HepG2 (cell line): ENCODE results near the gene CHST13. TPM values are rescaled to one million over a fixed set of nuclear protein-coding genes. Genes with fewer than 3 reads are reported as not detected.
A peak's percentile ranks its signal among the peaks of the same experiment; 100 is the strongest.

Experiments
- ATAC-seq: fragments of 200-7000 bp; cut with Tn5 transposase; 3 replicates; pipeline ENCODE4 v1.9.1; 2020; ENCODE audit warnings: mild to moderate bottlenecking, moderate library complexity
- BruUV-seq: library from RNA; stranded (reverse); fragments of 400-500 nt; replicated peaks from 2 replicates; lab custom pipeline; 2021; lab: Mats Ljungman, UMichigan
- CTCF ChIA-PET: fragments of 300-600 bp; formaldehyde crosslinking; extraction: SDS; loops from one replicate; lab custom pipeline; 2021; ENCODE audit warnings: low total read pairs, inconsistent platforms, low intra/inter-chr PET ratio; lab: Yijun Ruan, JAX
- POLR2A ChIA-PET: fragments of 350-600 bp; sonication (Branson Sonifier 250); formaldehyde crosslinking; loops from one replicate; lab custom pipeline; 2020; ENCODE audit warnings: antibody characterized with exemption, inconsistent platforms; lab: Yijun Ruan, JAX
- DNase-seq: peaks from one replicate; pipeline ENCODE4 v3.0.0-alpha.2; 2015; ENCODE audit warnings: low spot score
- FAIRE-seq: peaks from 3 replicates; lab custom pipeline; 2011; peaks lifted over from hg19 to GRCh38; lab: Jason Lieb, UNC
- H2AFZ ChIP-seq: one replicate; pipeline ENCODE4 v1.6.1; 2011; ENCODE audit warnings: low read length, inconsistent platforms
- H3K27ac ChIP-seq: fragments of 300-600 bp; 3 replicates; pipeline ENCODE4 v1.8.0; 2011; ENCODE audit warnings: mixed run types, mild to moderate bottlenecking, mixed read lengths, low read length, inconsistent platforms; ENCODE audit not compliant: insufficient read depth; ENCODE audit errors: extremely low read length
- H3K27me3 ChIP-seq, 2 experiments: fragments of 200-600 bp in 1 of 2; 2 replicates in 1 of 2; 3 replicates in 1 of 2; pipeline versions ENCODE4 v1.6.0 to v1.8.0; 2011; ENCODE audit warnings: low read length in 2 of 2, mild to moderate bottlenecking in 2 of 2, moderate library complexity in 2 of 2, inconsistent platforms in 1 of 2; ENCODE audit not compliant: insufficient read depth in 2 of 2, control insufficient read depth in 1 of 2
- H3K36me3 ChIP-seq, 2 experiments: fragments of 200-600 bp in 1 of 2; replicated peaks in 1 of 2; 2 replicates in 1 of 2; 3 replicates in 1 of 2; pipeline versions ENCODE4 v1.5.1 to v1.8.0; 2011; ENCODE audit warnings: low read length in 2 of 2, inconsistent platforms in 1 of 2; ENCODE audit not compliant: insufficient read depth in 2 of 2, control insufficient read depth in 1 of 2
- H3K4me1 ChIP-seq: 2 replicates; pipeline ENCODE4 v1.5.1; 2012; ENCODE audit warnings: low read length, inconsistent platforms; ENCODE audit not compliant: insufficient read depth
- H3K4me2 ChIP-seq: 2 replicates; pipeline ENCODE4 v1.6.0; 2011; ENCODE audit warnings: low read depth, low read length, inconsistent platforms
- H3K4me3 ChIP-seq, 3 experiments: fragments of 200-600 bp in 1 of 3; sonication (generic), shearing (Covaris generic) in 1 of 3; replicated peaks in 1 of 3; 2 replicates each; pipeline ENCODE4 v1.5.1; 2011 to 2016; ENCODE audit warnings: low read length in 3 of 3, inconsistent platforms in 2 of 3, low read depth in 2 of 3, mild to moderate bottlenecking in 2 of 3, control low read depth in 1 of 3, mixed read lengths in 1 of 3; ENCODE audit not compliant: insufficient read depth in 1 of 3
- H3K79me2 ChIP-seq: one replicate; pipeline ENCODE4 v1.6.1; 2011; ENCODE audit warnings: low read length, inconsistent platforms; ENCODE audit not compliant: insufficient read depth
- H3K9ac ChIP-seq: 2 replicates; pipeline ENCODE4 v1.6.0; 2011; ENCODE audit warnings: mild to moderate bottlenecking, low read depth, low read length, inconsistent platforms; ENCODE audit not compliant: insufficient read depth
- H3K9me3 ChIP-seq: 2 replicates; pipeline ENCODE4 v1.5.1; 2012; ENCODE audit warnings: mild to moderate bottlenecking, low read length
- H4K20me1 ChIP-seq: 2 replicates; pipeline ENCODE4 v1.6.0; 2011; ENCODE audit warnings: inconsistent platforms, mild to moderate bottlenecking, low read length, moderate library complexity; ENCODE audit not compliant: insufficient read depth
- AKAP8 ChIP-seq: sonication (generic); formaldehyde crosslinking; IDR thresholded peaks from 2 replicates; pipeline ENCODE4 v1.5.1; 2020; ENCODE audit warnings: mild to moderate bottlenecking, missing genetic modification reagents
- EP300 ChIP-seq, 3 experiments: sonication (generic) in 1 of 3; formaldehyde crosslinking in 1 of 3; IDR thresholded peaks; 2 replicates each; pipeline versions ENCODE4 v1.5.1 to v1.6.1; 2011 to 2020; ENCODE audit warnings: low read depth in 2 of 3, low read length in 2 of 3, borderline replicate concordance in 1 of 3, improper control_type of control experiment in 1 of 3, mild to moderate bottlenecking in 1 of 3, missing genetic modification reagents in 1 of 3, moderate library complexity in 1 of 3
- KAT7 ChIP-seq: IDR thresholded peaks from 2 replicates; pipeline ENCODE4 v1.6.1; 2018; ENCODE audit warnings: borderline replicate concordance, missing compliant biosample characterization
- ZFP91 ChIP-seq: sonication (generic); formaldehyde crosslinking; IDR thresholded peaks from 2 replicates; pipeline ENCODE4 v1.9.0; 2022; ENCODE audit warnings: missing genetic modification reagents, mild to moderate bottlenecking, borderline replicate concordance
- ZMYM4 ChIP-seq: sonication (generic); formaldehyde crosslinking; IDR thresholded peaks from 2 replicates; pipeline ENCODE4 v1.8.1; 2023; ENCODE audit warnings: mild to moderate bottlenecking, missing genetic modification reagents
- ZNF263 ChIP-seq: sonication (generic); formaldehyde crosslinking; IDR thresholded peaks from 2 replicates; pipeline ENCODE4 v1.4.0; 2020; ENCODE audit warnings: missing genetic modification reagents
- ZNF687 ChIP-seq: sonication (generic); formaldehyde crosslinking; IDR thresholded peaks from 2 replicates; pipeline ENCODE4 v1.5.1; 2020; ENCODE audit warnings: mild to moderate bottlenecking, missing genetic modification reagents, moderate library complexity
- WGBS: methylation state at CpG from one replicate; pipeline ENCODE4 v1.1.6; 2017; ENCODE audit warnings: low lambda C conversion rate; 5-methylcytosine and 5-hydroxymethylcytosine counted together
- in situ Hi-C: cut with HindIII; loops from 2 replicates; pipeline ENCODE4 v1.10.0; 2017; ENCODE audit warnings: low pct_unique_long_range_greater_than_20kb; ENCODE audit not compliant: extremely low pct_ligation_motif_present
- intact Hi-C: fragments of 100-400 bp; cut with micrococcal nuclease; formaldehyde crosslinking; loops from one replicate; pipeline ENCODE4 v1.10.0; 2022; ENCODE audit not compliant: unreplicated experiment
- polyA plus RNA-seq, 8 experiments: library from polyadenylated mRNA; depleted of rRNA in 3 of 8; stranded (reverse) in 7 of 8; unstranded in 1 of 8; fragments of >200 nt; fragmentation: Illumina TruSeq in 4 of 8; extraction: Trizol in 4 of 8; gene quantifications; 2 replicates each; pipeline versions ENCODE4 v1.2.1 to v1.2.3, GENCODE V29; 2011 to 2016; ENCODE audit warnings: low read depth in 4 of 8, missing spikeins in 1 of 8, mixed read lengths in 1 of 8; ENCODE audit not compliant: insufficient read depth in 1 of 8
- total RNA-seq, 5 experiments: library from RNA; depleted of rRNA; stranded (reverse); fragments of >200 nt; fragmentation: Illumina TruSeq; extraction: Trizol; gene quantifications; 2 replicates each; pipeline ENCODE4 v1.2.3, GENCODE V29; 2016; ENCODE audit warnings: low read depth in 1 of 5

The CHST13 gene
- total and polyA plus RNA-seq, 2 of the 13 experiments (the other 11 are each of a cell fraction or from before 2014, with no cell fraction given) = 32.0 to 43.1 TPM

GRCh38 chr3:126529585-126530170 is 5.7 kb downstream of the CHST13 start:
- no peaks in the 10 kb centered on the region for H3K9me3 ChIP-seq
- TF ChIP-seq EP300 (IDR thresholded peaks at IDR 0.05; ENCODE audit: low read depth in 2 of 2, low read length in 2 of 2) = no peak
- no peak for TF ChIP-seq EP300 (CRISPR knock-in tag; IDR thresholded peaks at IDR 0.05; ENCODE audit: borderline replicate concordance)
- TF ChIP-seq ZNF263 (CRISPR knock-in tag) = peak; percentile 63; the same call in 1 of the 2 replicates
- BruUV-seq = no TSS peak
- no peaks in the 10 kb centered on the region; a peak in 2 of 5 replicates for H3K36me3 ChIP-seq
- H3K27ac ChIP-seq = peak overlapping the region; percentile 88
- POLR2A ChIA-PET = interaction anchor here (1.0 to 4.7 kb wide), 8 partner anchors 8 to 175 kb away, joined by 3 to 53 read pairs (median 4); partner anchors contain the start of genes UROC1 and ZXDC
- no peak for ATAC-seq
- H3K9ac ChIP-seq = peak overlapping the region; percentile 64
- FAIRE-seq = no peak
- intact Hi-C loops = no loop called here
- peak overlapping the region in 1 of 3 experiments; percentile 50; a peak in 2 of 6 replicates for H3K4me3 ChIP-seq
- H3K4me1 ChIP-seq = peaks cover 65% of the 10 kb centered on the region
- H3K79me2 ChIP-seq = peaks cover 19% of the 10 kb centered on the region
- no peaks in the 10 kb centered on the region; the same call in 1 of the 2 replicates for H4K20me1 ChIP-seq
- in situ Hi-C loops = no loop called here
- CTCF ChIA-PET = no interaction called here
- no peaks in the 10 kb centered on the region for H3K27me3 ChIP-seq
- peak overlapping the region; percentile 73 for H3K4me2 ChIP-seq
- H2AFZ ChIP-seq = no peak overlapping the region
- no peak for DNase-seq
- 77% methylated on average over 7 of the region's 7 CpGs for WGBS

- in situ Hi-C loops = no loop called here
- H3K9me3 ChIP-seq = no peaks in the 10 kb centered on the region
- 83% methylated on average over 7 of the region's 18 CpGs for WGBS
- no peak overlapping the region for H3K9ac ChIP-seq
- ChIA-PET CTCF (no interaction called here), POLR2A (interaction anchor here (4.7 kb wide), 1 partner anchor 12 kb away, joined by 53 read pairs; the partner anchor contains the start of gene UROC1)
- FAIRE-seq (no peak), ATAC-seq (no peak), DNase-seq (no peak)
- H3K36me3 ChIP-seq = peaks cover 0 to 1% of the 10 kb centered on the region in 2 experiments; a peak in 3 of 5 replicates
- H3K4me1 ChIP-seq = peaks cover 58% of the 10 kb centered on the region
- intact Hi-C loops = no loop called here
- no TSS peak for BruUV-seq
- H3K4me2 ChIP-seq = no peak overlapping the region
- H3K4me3 ChIP-seq = no peak overlapping the region
- no peaks in the 10 kb centered on the region; the same call in 1 of the 2 replicates for H4K20me1 ChIP-seq
- peaks cover 12% of the 10 kb centered on the region for H3K79me2 ChIP-seq
- peak overlapping the region; percentile 88 for H3K27ac ChIP-seq
- H3K27me3 ChIP-seq = no peaks in the 10 kb centered on the region
- H2AFZ ChIP-seq = no peak overlapping the region
- TF ChIP-seq AKAP8 (CRISPR knock-in tag) (peak; percentile 34; the same call in 1 of the 2 replicates), ZFP91 (0 out of 2 replicates have a peak, but pooled peaks have one; percentile 14), ZMYM4 (CRISPR knock-in tag) (0 out of 2 replicates have a peak, but pooled peaks have one; percentile 25), ZNF687 (CRISPR knock-in tag) (peak; percentile 38; the same call in 1 of the 2 replicates), KAT7 (no peak)
Observed at GRCh38 chr3:126530171-126531050, 6.5 kb downstream of the CHST13 start.
